SK-N-SH treated with all-trans-retinoic acid at 6 μM for 48 hours (cell line): ENCODE data around the gene SART3.

ENCODE experiments used
- ATAC-seq: fragments of 200-7000 bp; cut with Tn5 transposase; 3 replicates; pipeline ENCODE4 v1.9.1; 2020; ENCODE audit warnings: mild to moderate bottlenecking, moderate library complexity
- ARNTL ChIP-seq: fragments of 450-650 bp; formaldehyde crosslinking; IDR thresholded peaks from 2 replicates; pipeline ENCODE4 v1.5.0; 2020; ENCODE audit warnings: low read depth, mild to moderate bottlenecking, moderate library complexity, borderline replicate concordance
- BACH2 ChIP-seq: fragments of 250-450 bp; sonication (Bioruptor Pico); IDR thresholded peaks from 2 replicates; pipeline ENCODE4 v1.9.0; 2021; ENCODE audit warnings: mild to moderate bottlenecking, borderline replicate concordance
- CREB5 ChIP-seq: fragments of 250-450 bp; sonication (Bioruptor Pico); IDR thresholded peaks from 2 replicates; pipeline ENCODE4 v1.5.1; 2020; ENCODE audit warnings: low read depth, mild to moderate bottlenecking, moderate library complexity
- CSDC2 ChIP-seq: fragments of 250-450 bp; sonication (Bioruptor Pico); IDR thresholded peaks from 2 replicates; pipeline ENCODE4 v1.5.0; 2020; ENCODE audit warnings: mild to moderate bottlenecking, moderate library complexity
- CSRNP3 ChIP-seq: fragments of 250-450 bp; sonication (Bioruptor Pico); IDR thresholded peaks from 2 replicates; pipeline ENCODE4 v1.5.1; 2021; ENCODE audit warnings: mild to moderate bottlenecking, moderate library complexity
- ESRRG ChIP-seq: fragments of 250-450 bp; sonication (Bioruptor Pico); IDR thresholded peaks from 2 replicates; pipeline ENCODE4 v1.6.1; 2021; ENCODE audit warnings: mild to moderate bottlenecking
- GLIS3 ChIP-seq: fragments of 250-450 bp; sonication (Bioruptor Pico); IDR thresholded peaks from 2 replicates; pipeline ENCODE4 v1.5.0; 2020; ENCODE audit warnings: mild to moderate bottlenecking, moderate library complexity
- ISL1 ChIP-seq: fragments of 250-450 bp; sonication (Bioruptor Pico); IDR thresholded peaks from 2 replicates; pipeline ENCODE4 v2.1.2; 2022; ENCODE audit warnings: mild to moderate bottlenecking, moderate library complexity
- PATZ1 ChIP-seq: fragments of 250-450 bp; sonication (Bioruptor Pico); IDR thresholded peaks from 2 replicates; pipeline ENCODE4 v1.8.0; 2020; ENCODE audit warnings: mild to moderate bottlenecking, moderate library complexity, borderline replicate concordance
- PPARA ChIP-seq: fragments of 250-450 bp; sonication (Bioruptor Pico); IDR thresholded peaks from 2 replicates; pipeline ENCODE4 v1.5.0; 2020; ENCODE audit warnings: mild to moderate bottlenecking, borderline replicate concordance
- RARB ChIP-seq: fragments of 250-450 bp; sonication (Bioruptor Pico); IDR thresholded peaks from 2 replicates; pipeline ENCODE4 v1.8.0; 2021; ENCODE audit warnings: mild to moderate bottlenecking, moderate library complexity
- SNAI2 ChIP-seq: fragments of 250-450 bp; sonication (Bioruptor Pico); IDR thresholded peaks from 2 replicates; pipeline ENCODE4 v1.5.0; 2020; ENCODE audit warnings: mild to moderate bottlenecking, moderate library complexity
- TCF4 ChIP-seq: fragments of 250-450 bp; sonication (Bioruptor Pico); IDR thresholded peaks from 2 replicates; pipeline ENCODE4 v1.8.0; 2021; ENCODE audit warnings: mild to moderate bottlenecking, moderate library complexity, borderline replicate concordance
- TOX ChIP-seq: fragments of 250-450 bp; sonication (Bioruptor Pico); IDR thresholded peaks from 2 replicates; pipeline ENCODE4 v1.8.0; 2021; ENCODE audit warnings: mild to moderate bottlenecking, moderate library complexity, borderline replicate concordance
- TSHZ2 ChIP-seq: fragments of 250-450 bp; sonication (Bioruptor Pico); IDR thresholded peaks from 2 replicates; pipeline ENCODE4 v1.5.0; 2020; ENCODE audit warnings: mild to moderate bottlenecking, moderate library complexity
- ZC3H10 ChIP-seq: fragments of 250-450 bp; sonication (Bioruptor Pico); IDR thresholded peaks from 2 replicates; pipeline ENCODE4 v1.5.1; 2021; ENCODE audit warnings: mild to moderate bottlenecking, moderate library complexity
- ZFP3 ChIP-seq: fragments of 250-450 bp; sonication (Bioruptor Pico); IDR thresholded peaks from 2 replicates; pipeline ENCODE4 v1.5.0; 2020; ENCODE audit warnings: mild to moderate bottlenecking, moderate library complexity
- ZFP30 ChIP-seq: fragments of 450-650 bp; formaldehyde crosslinking; IDR thresholded peaks from 2 replicates; pipeline ENCODE4 v1.5.0; 2022; ENCODE audit warnings: mild to moderate bottlenecking, moderate library complexity
- ZNF70 ChIP-seq: fragments of 450-650 bp; formaldehyde crosslinking; IDR thresholded peaks from 2 replicates; pipeline ENCODE4 v1.5.0; 2020; ENCODE audit warnings: mild to moderate bottlenecking, moderate library complexity
- ZNF8 ChIP-seq: fragments of 450-650 bp; formaldehyde crosslinking; IDR thresholded peaks from 2 replicates; pipeline ENCODE4 v1.5.0; 2020; ENCODE audit warnings: mild to moderate bottlenecking, moderate library complexity

Gene SART3

GRCh38 chr12:108594960-108595710, 34.2 kb upstream of the SART3 start:
- no peak for TF ChIP-seq CSRNP3 (CRISPR knock-in tag)
- TF ChIP-seq ZC3H10 (CRISPR knock-in tag), result no peak
- no peak for TF ChIP-seq PATZ1 (CRISPR knock-in tag)
- no peak for TF ChIP-seq ISL1 (CRISPR knock-in tag)
- no peak for TF ChIP-seq RARB
- TF ChIP-seq ZNF70 (CRISPR knock-in tag), result no peak
- no peak for ATAC-seq

- ATAC-seq, result no peak
- TF ChIP-seq PATZ1 (CRISPR knock-in tag) (no peak), ZNF70 (CRISPR knock-in tag) (no peak), ZFP30 (CRISPR knock-in tag) (no peak), CREB5 (CRISPR knock-in tag) (no peak), CSDC2 (CRISPR knock-in tag) (no peak), ZFP3 (no peak), ESRRG (no peak), ZC3H10 (CRISPR knock-in tag) (no peak), PPARA (CRISPR knock-in tag) (no peak), TCF4 (CRISPR knock-in tag) (no peak), CSRNP3 (CRISPR knock-in tag) (no peak), BACH2 (no peak), ZNF8 (no peak), GLIS3 (CRISPR knock-in tag) (no peak), RARB (no peak), TOX (no peak)
- TF ChIP-seq, all 23 proteins: peak for 0
Observed at GRCh38 chr12:108594323-108594903, 33.4 kb upstream of the SART3 start.

GRCh38 chr12:108592033-108592909, 31.3 kb upstream of the SART3 start:
- no peak for ATAC-seq
- no peak for TF ChIP-seq TOX
- no peak for TF ChIP-seq CSRNP3 (CRISPR knock-in tag)
- no peak for TF ChIP-seq TSHZ2 (CRISPR knock-in tag)
- no peak for TF ChIP-seq GLIS3 (CRISPR knock-in tag)
- TF ChIP-seq ZFP3, result no peak
- no peak for TF ChIP-seq PATZ1 (CRISPR knock-in tag)
- TF ChIP-seq TCF4 (CRISPR knock-in tag), result no peak
- no peak for TF ChIP-seq ARNTL
- no peak for TF ChIP-seq SNAI2
- no peak for TF ChIP-seq ZNF8
- no peak for TF ChIP-seq PPARA (CRISPR knock-in tag)
